Mesendoderm (in vitro differentiated cells): ENCODE results near the gene TACC3.

Experiments
- DNase-seq: peaks from one replicate; pipeline ENCODE4 v3.0.0; 2013
- H2AK5ac ChIP-seq: 2 replicates; pipeline ENCODE4 v1.6.1; 2013; ENCODE audit warnings: low read length, inconsistent platforms
- H2BK120ac ChIP-seq: 2 replicates; pipeline ENCODE4 v1.6.1; 2013; ENCODE audit warnings: low read depth, mild to moderate bottlenecking, low read length, moderate library complexity, mixed read lengths
- H2BK15ac ChIP-seq: replicated peaks from 2 replicates; pipeline ENCODE4 v1.6.1; 2013; ENCODE audit warnings: low read depth, mild to moderate bottlenecking, moderate library complexity
- H2BK5ac ChIP-seq: 2 replicates; pipeline ENCODE4 v1.6.1; 2013; ENCODE audit warnings: low read length, inconsistent platforms
- H3K18ac ChIP-seq: 2 replicates; pipeline ENCODE4 v1.6.1; 2013; ENCODE audit warnings: mild to moderate bottlenecking, low read length, mixed read lengths
- H3K23ac ChIP-seq: one replicate; pipeline ENCODE4 v1.6.1; 2013; ENCODE audit warnings: low read length
- H3K27ac ChIP-seq: 2 replicates; pipeline ENCODE4 v1.5.1; 2013; ENCODE audit warnings: low read depth, mild to moderate bottlenecking, inconsistent platforms, low read length, moderate library complexity
- H3K27me3 ChIP-seq: 2 replicates; pipeline ENCODE4 v1.6.1; 2013; ENCODE audit warnings: low read length, control low read depth, mild to moderate bottlenecking, inconsistent platforms; ENCODE audit not compliant: insufficient read depth, poor library complexity
- H3K36me3 ChIP-seq: 2 replicates; pipeline ENCODE4 v1.6.1; 2013; ENCODE audit warnings: low read length, inconsistent platforms; ENCODE audit not compliant: control insufficient read depth, insufficient read depth
- H3K4ac ChIP-seq: one replicate; pipeline ENCODE4 v1.6.1; 2013; ENCODE audit warnings: low read depth, mild to moderate bottlenecking, low read length, moderate library complexity
- H3K4me1 ChIP-seq: 2 replicates; pipeline ENCODE4 v1.6.1; 2013; ENCODE audit warnings: low read depth, low read length, inconsistent platforms; ENCODE audit not compliant: control insufficient read depth
- H3K4me2 ChIP-seq: 2 replicates; pipeline ENCODE4 v1.6.1; 2013; ENCODE audit warnings: low read length
- H3K4me3 ChIP-seq: 2 replicates; pipeline ENCODE4 v1.5.1; 2013; ENCODE audit warnings: mild to moderate bottlenecking, low read length
- H3K56ac ChIP-seq: one replicate; pipeline ENCODE4 v1.6.1; 2013; ENCODE audit warnings: low read length
- H3K79me1 ChIP-seq: 2 replicates; pipeline ENCODE4 v1.6.1; 2013; ENCODE audit warnings: low read length, inconsistent platforms
- H3K79me2 ChIP-seq: 2 replicates; pipeline ENCODE4 v1.6.1; 2013; ENCODE audit warnings: mild to moderate bottlenecking, low read length; ENCODE audit not compliant: control insufficient read depth, insufficient read depth
- H3K9ac ChIP-seq: 2 replicates; pipeline ENCODE4 v1.6.1; 2013; ENCODE audit warnings: low read length, inconsistent platforms
- H4K5ac ChIP-seq: one replicate; pipeline ENCODE4 v1.6.1; 2013; ENCODE audit warnings: low read length
- H4K8ac ChIP-seq: one replicate; pipeline ENCODE4 v1.6.1; 2013; ENCODE audit warnings: low read depth, mild to moderate bottlenecking, control low read depth, low read length, moderate library complexity
- WGBS: extraction: QIAGEN DNeasy Blood & Tissue Kit; methylation state at CpG from one replicate; pipeline ENCODE4 v1.1.7; 2013; ENCODE audit warnings: low lambda C conversion rate, missing lambda C conversion rate; ENCODE audit not compliant: insufficient coverage; ENCODE audit errors: extremely low coverage; 5-methylcytosine and 5-hydroxymethylcytosine counted together

Gene TACC3

GRCh38 chr4:1749370-1749769, 28.0 kb downstream of the TACC3 start:
- no peak overlapping the region for H3K27ac ChIP-seq
- no peak overlapping the region for H3K56ac ChIP-seq
- H4K8ac ChIP-seq = no peak overlapping the region
- H3K4me1 ChIP-seq = no peaks in the 10 kb centered on the region
- no peak overlapping the region for H2BK15ac ChIP-seq
- no peaks in the 10 kb centered on the region for H3K79me2 ChIP-seq
- H3K9ac ChIP-seq = no peak overlapping the region
- H3K36me3 ChIP-seq = peaks cover 2% of the 10 kb centered on the region
- H2BK120ac ChIP-seq = no peak overlapping the region
- DNase-seq = no peak
- no peak overlapping the region for H3K4ac ChIP-seq
- no peak overlapping the region for H3K4me2 ChIP-seq
- H3K4me3 ChIP-seq = no peak overlapping the region
- H2BK5ac ChIP-seq = no peak overlapping the region
- no peaks in the 10 kb centered on the region for H3K79me1 ChIP-seq
- no peak overlapping the region for H2AK5ac ChIP-seq
- no peaks in the 10 kb centered on the region for H3K27me3 ChIP-seq
- no peak overlapping the region for H4K5ac ChIP-seq
- no peak overlapping the region for H3K18ac ChIP-seq
- no CpG with 5 or more reads among the region's 3 CpGs for WGBS
- no peak overlapping the region for H3K23ac ChIP-seq

- Histone ChIP-seq H2BK15ac (no peak overlapping the region), H3K4ac (no peak overlapping the region), H3K27me3 (no peaks in the 10 kb centered on the region), H2BK120ac (no peak overlapping the region), H3K23ac (no peak overlapping the region), H3K4me3 (no peak overlapping the region), H4K8ac (no peak overlapping the region), H3K4me1 (no peaks in the 10 kb centered on the region), H3K56ac (no peak overlapping the region), H3K18ac (no peak overlapping the region), H3K79me1 (no peaks in the 10 kb centered on the region), H3K79me2 (no peaks in the 10 kb centered on the region), H2AK5ac (no peak overlapping the region), H3K4me2 (no peak overlapping the region), H4K5ac (no peak overlapping the region), H3K9ac (no peak overlapping the region), H3K27ac (no peak overlapping the region), H3K36me3 (no peaks in the 10 kb centered on the region), H2BK5ac (no peak overlapping the region)
- no peak for DNase-seq
- no CpG with 5 or more reads among the region's 14 CpGs for WGBS
These were observed 28.5 kb downstream of the TACC3 start for GRCh38 chr4:1749826-1750225.

- no peak for DNase-seq
- no peaks in the 10 kb centered on the region for H3K4me1 ChIP-seq
- H3K18ac ChIP-seq = no peak overlapping the region
- H3K56ac ChIP-seq = no peak overlapping the region
- no peak overlapping the region for H2BK5ac ChIP-seq
- H3K79me1 ChIP-seq = no peaks in the 10 kb centered on the region
- no peak overlapping the region for H2AK5ac ChIP-seq
- no peaks in the 10 kb centered on the region for H3K79me2 ChIP-seq
- H4K8ac ChIP-seq = no peak overlapping the region
- no peak overlapping the region for H3K4me3 ChIP-seq
- H3K27ac ChIP-seq = no peak overlapping the region
- no peaks in the 10 kb centered on the region for H3K36me3 ChIP-seq
- no peaks in the 10 kb centered on the region for H3K27me3 ChIP-seq
- no peak overlapping the region for H4K5ac ChIP-seq
- WGBS = no CpG with 5 or more reads among the region's 18 CpGs
- no peak overlapping the region for H3K9ac ChIP-seq
- H3K23ac ChIP-seq = no peak overlapping the region
- no peak overlapping the region for H3K4me2 ChIP-seq
- H3K4ac ChIP-seq = no peak overlapping the region
- no peak overlapping the region for H2BK15ac ChIP-seq
- no peak overlapping the region for H2BK120ac ChIP-seq
These were observed 29.2 kb downstream of the TACC3 start for GRCh38 chr4:1750381-1751154.

- Histone ChIP-seq H3K56ac (no peak overlapping the region), H3K4ac (no peak overlapping the region), H3K4me3 (no peak overlapping the region), H3K4me1 (no peaks in the 10 kb centered on the region), H3K79me1 (no peaks in the 10 kb centered on the region), H3K18ac (no peak overlapping the region), H2BK5ac (no peak overlapping the region), H3K27ac (no peak overlapping the region), H3K23ac (no peak overlapping the region), H3K9ac (no peak overlapping the region), H3K36me3 (no peaks in the 10 kb centered on the region), H3K4me2 (no peak overlapping the region), H2BK15ac (no peak overlapping the region), H4K5ac (no peak overlapping the region), H2AK5ac (no peak overlapping the region), H2BK120ac (no peak overlapping the region), H3K79me2 (no peaks in the 10 kb centered on the region), H3K27me3 (no peaks in the 10 kb centered on the region), H4K8ac (no peak overlapping the region)
- no peak for DNase-seq
- WGBS = no CpG with 5 or more reads among the region's 31 CpGs
These were observed 30.0 kb downstream of the TACC3 start for GRCh38 chr4:1751155-1751918.

- no peak overlapping the region for H2BK120ac ChIP-seq
- H3K23ac ChIP-seq = no peak overlapping the region
- H3K36me3 ChIP-seq = no peaks in the 10 kb centered on the region
- no peaks in the 10 kb centered on the region for H3K27me3 ChIP-seq
- no peak overlapping the region for H4K8ac ChIP-seq
- H2AK5ac ChIP-seq = no peak overlapping the region
- H3K4ac ChIP-seq = no peak overlapping the region
- H3K4me1 ChIP-seq = no peaks in the 10 kb centered on the region
- no peak overlapping the region for H3K18ac ChIP-seq
- DNase-seq = no peak
- H3K79me2 ChIP-seq = no peaks in the 10 kb centered on the region
- no CpG with 5 or more reads among the region's 8 CpGs for WGBS
- no peak overlapping the region for H2BK15ac ChIP-seq
- peak overlapping the region; percentile 64 for H3K56ac ChIP-seq
- H2BK5ac ChIP-seq = no peak overlapping the region
- H3K9ac ChIP-seq = no peak overlapping the region
- H3K79me1 ChIP-seq = no peaks in the 10 kb centered on the region
- no peak overlapping the region for H3K4me2 ChIP-seq
- H4K5ac ChIP-seq = no peak overlapping the region
- no peak overlapping the region for H3K4me3 ChIP-seq
- H3K27ac ChIP-seq = no peak overlapping the region
These were observed 30.6 kb downstream of the TACC3 start for GRCh38 chr4:1751919-1752283.
